Measurements from ENCODE around the gene TP73. TPM values are rescaled to one million over a fixed set of nuclear protein-coding genes. Genes with fewer than 3 reads are reported as not detected.

The TP73 gene
- total and polyA plus RNA-seq, 2 donors (not counting 1 experiment from before 2014, with no cell fraction given) = 1.2 to 2.4 TPM

DNA sequence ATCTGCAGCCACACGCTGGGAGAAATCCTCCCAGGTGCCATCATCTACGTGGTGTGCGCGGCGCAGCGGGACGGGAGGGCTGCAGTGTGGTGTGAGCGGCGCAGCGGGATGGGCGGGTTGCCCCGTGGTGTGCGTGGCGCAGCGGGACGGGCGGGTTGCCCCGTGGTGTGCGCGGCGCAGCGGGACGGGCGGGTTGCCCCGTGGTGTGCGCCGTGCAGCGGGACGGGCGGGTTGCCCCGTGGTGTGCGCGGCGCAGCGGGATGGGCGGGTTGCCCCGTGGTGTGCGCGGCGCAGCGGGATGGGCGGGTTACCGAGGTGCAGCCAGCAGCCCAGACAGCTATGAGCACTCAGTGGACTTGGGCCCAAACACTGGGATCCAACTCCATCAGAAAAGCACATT lies 7.1 kb upstream of the TP73 start:
- Mint-ChIP-seq H3K27me3 (no peaks in the 10 kb centered on the region), H3K9me3 (ENCODE audit: insufficient read depth) (no peaks in the 10 kb centered on the region), H3K4me1 (peaks cover 18% of the 10 kb centered on the region), H3K4me3 (no peak overlapping the region), H3K27ac (no peak overlapping the region)
- TF ChIP-seq, protein P1, sequence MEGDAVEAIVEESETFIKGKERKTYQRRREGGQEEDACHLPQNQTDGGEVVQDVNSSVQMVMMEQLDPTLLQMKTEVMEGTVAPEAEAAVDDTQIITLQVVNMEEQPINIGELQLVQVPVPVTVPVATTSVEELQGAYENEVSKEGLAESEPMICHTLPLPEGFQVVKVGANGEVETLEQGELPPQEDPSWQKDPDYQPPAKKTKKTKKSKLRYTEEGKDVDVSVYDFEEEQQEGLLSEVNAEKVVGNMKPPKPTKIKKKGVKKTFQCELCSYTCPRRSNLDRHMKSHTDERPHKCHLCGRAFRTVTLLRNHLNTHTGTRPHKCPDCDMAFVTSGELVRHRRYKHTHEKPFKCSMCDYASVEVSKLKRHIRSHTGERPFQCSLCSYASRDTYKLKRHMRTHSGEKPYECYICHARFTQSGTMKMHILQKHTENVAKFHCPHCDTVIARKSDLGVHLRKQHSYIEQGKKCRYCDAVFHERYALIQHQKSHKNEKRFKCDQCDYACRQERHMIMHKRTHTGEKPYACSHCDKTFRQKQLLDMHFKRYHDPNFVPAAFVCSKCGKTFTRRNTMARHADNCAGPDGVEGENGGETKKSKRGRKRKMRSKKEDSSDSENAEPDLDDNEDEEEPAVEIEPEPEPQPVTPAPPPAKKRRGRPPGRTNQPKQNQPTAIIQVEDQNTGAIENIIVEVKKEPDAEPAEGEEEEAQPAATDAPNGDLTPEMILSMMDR (IDR thresholded peaks at IDR 0.05) = no peak
- no peak for TF ChIP-seq EZH2 (IDR thresholded peaks at IDR 0.05; ENCODE audit: borderline replicate concordance, insufficient read depth, low read depth, low read length, poor library complexity, severe bottlenecking)
- no peaks in the 10 kb centered on the region for H4K20me1 ChIP-seq (ENCODE audit: control insufficient read depth, insufficient read depth, low read length, poor library complexity, severe bottlenecking)
- no peak overlapping the region for H3K4me2 ChIP-seq (replicated peaks; ENCODE audit: low read depth, low read length, poor library complexity, severe bottlenecking)
- H3K27me3 ChIP-seq (replicated peaks in 1 of 4; ENCODE audit: control extremely low read depth in 1 of 4, control insufficient read depth in 3 of 4, insufficient read depth in 4 of 4, low read length in 3 of 4) = peaks cover 0 to under 1% (median under 1%) of the 10 kb centered on the region in 4 experiments
- ChIA-PET CTCF (interaction anchor here (0.7 kb wide), 1 partner anchor 192 kb away, joined by 3 read pairs; no protein-coding TSS in a partner anchor), POLR2A (no interaction called here)
- H3K9me3 ChIP-seq (ENCODE audit: control extremely low read depth in 1 of 3, control insufficient read depth in 2 of 3, insufficient read depth in 1 of 3, low read length in 2 of 3) = no peaks in the 10 kb centered on the region
- ATAC-seq (ENCODE audit: low read depth) (no peak), DNase-seq (no peak)
- H3K4me1 ChIP-seq (ENCODE audit: control insufficient read depth in 2 of 2, insufficient read depth in 2 of 2, low read length in 2 of 2) = peaks cover 11% of the 10 kb centered on the region in 2 donors
- no peak overlapping the region for H3K4me3 ChIP-seq (ENCODE audit: control extremely low read depth in 1 of 5, extremely low read depth in 1 of 5, insufficient read depth in 1 of 5, low read depth in 2 of 5, low read length in 4 of 5)
- H3K36me3 ChIP-seq (replicated peaks in 1 of 2; ENCODE audit: control extremely low read depth in 1 of 2, control insufficient read depth in 1 of 2, extremely low read depth in 1 of 2, insufficient read depth in 2 of 2, low read length in 1 of 2) = peaks cover 3 to 26% of the 10 kb centered on the region in 2 experiments
- 97% methylated on average over 37 of the region's 43 CpGs for WGBS (ENCODE audit: insufficient coverage)
- no peak overlapping the region for H3K27ac ChIP-seq (ENCODE audit: low read length in 2 of 2)
- no peak overlapping the region for H3K9ac ChIP-seq (ENCODE audit: low read length)
- H2AFZ ChIP-seq (ENCODE audit: insufficient read depth, low read depth, low read length, poor library complexity, severe bottlenecking) = no peak overlapping the region
- intact Hi-C loops (cut with micrococcal nuclease) = no loop called here
- H3K79me2 ChIP-seq (ENCODE audit: control insufficient read depth, insufficient read depth, low read length) = peaks cover 21% of the 10 kb centered on the region

- no peak overlapping the region for H3K9ac ChIP-seq (ENCODE audit: low read length)
- no peak overlapping the region for H3K27ac Mint-ChIP-seq
- H4K20me1 ChIP-seq (ENCODE audit: control insufficient read depth, insufficient read depth, low read length, poor library complexity, severe bottlenecking) = no peaks in the 10 kb centered on the region
- 97% methylated on average over 19 of the region's 27 CpGs for WGBS (ENCODE audit: insufficient coverage)
- ChIA-PET POLR2A (no interaction called here), CTCF (interaction anchor here (0.7 to 1.8 kb wide), 2 partner anchors 28 to 193 kb away, joined by 3 to 4 read pairs; no protein-coding TSS in a partner anchor)
- no peak overlapping the region for H3K4me3 Mint-ChIP-seq
- no peak overlapping the region for H3K4me2 ChIP-seq (replicated peaks; ENCODE audit: low read depth, low read length, poor library complexity, severe bottlenecking)
- peaks cover 17% of the 10 kb centered on the region in 2 donors for H3K4me1 ChIP-seq (ENCODE audit: control insufficient read depth in 2 of 2, insufficient read depth in 2 of 2, low read length in 2 of 2)
- TF ChIP-seq, protein P1 (IDR thresholded peaks at IDR 0.05) = no peak
- TF ChIP-seq EZH2 (IDR thresholded peaks at IDR 0.05; ENCODE audit: borderline replicate concordance, insufficient read depth, low read depth, low read length, poor library complexity, severe bottlenecking) = no peak
- H3K27me3 ChIP-seq (replicated peaks in 1 of 4; ENCODE audit: control extremely low read depth in 1 of 4, control insufficient read depth in 3 of 4, insufficient read depth in 4 of 4, low read length in 3 of 4) = peaks cover 0 to 7% (median 5%) of the 10 kb centered on the region in 4 experiments
- H3K27ac ChIP-seq (ENCODE audit: low read length in 2 of 2) = no peak overlapping the region
- DNase-seq (no peak), ATAC-seq (ENCODE audit: low read depth) (no peak)
- H2AFZ ChIP-seq (ENCODE audit: insufficient read depth, low read depth, low read length, poor library complexity, severe bottlenecking) = no peak overlapping the region
- H3K9me3 Mint-ChIP-seq (ENCODE audit: insufficient read depth) = no peaks in the 10 kb centered on the region
- H3K36me3 ChIP-seq (replicated peaks in 1 of 2; ENCODE audit: control extremely low read depth in 1 of 2, control insufficient read depth in 1 of 2, extremely low read depth in 1 of 2, insufficient read depth in 2 of 2, low read length in 1 of 2) = peaks cover 3 to 25% of the 10 kb centered on the region in 2 experiments
- peaks cover 0 to 4% (median 0%) of the 10 kb centered on the region in 3 donors for H3K9me3 ChIP-seq (ENCODE audit: control extremely low read depth in 1 of 3, control insufficient read depth in 2 of 3, insufficient read depth in 1 of 3, low read length in 2 of 3)
- no peak overlapping the region for H3K4me3 ChIP-seq (ENCODE audit: control extremely low read depth in 1 of 5, extremely low read depth in 1 of 5, insufficient read depth in 1 of 5, low read depth in 2 of 5, low read length in 4 of 5)
- peaks cover 19% of the 10 kb centered on the region for H3K79me2 ChIP-seq (ENCODE audit: control insufficient read depth, insufficient read depth, low read length)
- intact Hi-C loops (cut with micrococcal nuclease) = no loop called here
- peaks cover 21% of the 10 kb centered on the region for H3K4me1 Mint-ChIP-seq
- H3K27me3 Mint-ChIP-seq = no peaks in the 10 kb centered on the region
These were observed 6.5 kb upstream of the TP73 start for GRCh38 chr1:3645666-3646355.

Data from B cell (primary cell).